Heart right ventricle (tissue), 16 donors: ENCODE data around the gene SNRPA. TPM values are rescaled to one million over a fixed set of nuclear protein-coding genes. Genes with fewer than 3 reads are reported as not detected.

Experiments
- ATAC-seq, 8 donors: fragments of 200-7000 bp; cut with Tn5 transposase; one replicate each; pipeline ENCODE4 v1.9.1; 2020; ENCODE audit warnings: mild to moderate bottlenecking in 8 of 8, moderate library complexity in 8 of 8, moderate number of reproducible peaks in 1 of 8
- DNase-seq, 2 donors: peaks; one replicate each; pipeline ENCODE4 v3.0.0-alpha.2; 2020
- H3K27ac ChIP-seq, 10 donors: fragments of 200-600 bp; sonication (generic) in 2 of 10; one replicate each; pipeline versions ENCODE4 v1.5.0 to v1.8.0; 2020 to 2022; ENCODE audit warnings: mild to moderate bottlenecking in 3 of 10
- H3K27me3 ChIP-seq, 7 donors: fragments of 200-600 bp; one replicate each; pipeline ENCODE4 v1.8.0; 2021 to 2022; ENCODE audit warnings: mild to moderate bottlenecking in 2 of 7
- H3K36me3 ChIP-seq, 9 donors: fragments of 200-600 bp; sonication (generic) in 1 of 9; one replicate each; pipeline versions ENCODE4 v1.5.0 to v1.8.0; 2020 to 2022; ENCODE audit warnings: mild to moderate bottlenecking in 2 of 9
- H3K4me1 ChIP-seq, 9 donors: fragments of 200-600 bp; sonication (generic) in 1 of 9; one replicate each; pipeline versions ENCODE4 v1.5.0 to v1.8.0; 2020 to 2022; ENCODE audit warnings: mild to moderate bottlenecking in 4 of 9
- H3K4me3 ChIP-seq, 10 donors: fragments of 200-600 bp; sonication (generic) in 2 of 10; one replicate each; pipeline versions ENCODE4 v1.5.0 to v1.8.0; 2020 to 2022; ENCODE audit warnings: mild to moderate bottlenecking in 7 of 10, moderate library complexity in 2 of 10
- H3K9me3 ChIP-seq, 11 donors: fragments of 200-600 bp in 10 of 11; sonication (generic) in 2 of 11; one replicate each; pipeline versions ENCODE4 v1.5.0 to v1.8.0; 2013 to 2022; ENCODE audit warnings: mild to moderate bottlenecking in 2 of 11, control low read depth in 1 of 11, moderate library complexity in 1 of 11
- WGBS, 2 donors: extraction: QIAGEN DNeasy Blood & Tissue Kit; methylation state at CpG; one replicate each; pipeline ENCODE4 v1.1.7; 2013; ENCODE audit warnings: inconsistent platforms in 1 of 2; 5-methylcytosine and 5-hydroxymethylcytosine counted together
- intact Hi-C, 10 donors: fragments of 100-400 bp; cut with DNase I; formaldehyde crosslinking; loops; one replicate each; pipeline versions ENCODE4 v1.11.1 to v1.14.2; 2022
- polyA plus RNA-seq, 2 donors: library from polyadenylated mRNA; stranded (reverse); fragments of 200-250 nt; gene quantifications; one replicate each; pipeline ENCODE4 v1.2.3, GENCODE V29; 2013
- total RNA-seq, 10 donors: library from RNA; stranded (reverse); fragmentation: NEBNext Ultra II Directional in 3 of 10; extraction: Animal tissue kit (Norgen Biotek cat#: 25700) in 3 of 10; gene quantifications; one replicate each; pipeline versions ENCODE4 v1.2.1 to v1.2.4, GENCODE V29; 2021 to 2023
- TF ChIP-seq, protein P1 (sequence below), 9 donors: fragments of 200-600 bp; sonication (generic) in 2 of 9; IDR thresholded peaks; one replicate each; pipeline versions ENCODE4 v1.5.0 to v1.8.0; 2021 to 2022; ENCODE audit warnings: antibody characterized with exemption in 9 of 9, mild to moderate bottlenecking in 5 of 9, moderate library complexity in 1 of 9
- donor health status: Arrhythmogenic right ventricular cardiomyopathy.
- donor health status: ischemic (EF 13 %, LVEDD 7.1; RV severe dilation, severe dysfunction).
- donor health status: healthy with polysubstance abuse.
- donor health status: DM: no; HTN: yes; CAD: no.
- donor health status: DM: no; HTN: no; CAD: no.
- donor health status: ischemic (EF 25% LVEDD 6.9; RV normal size, moderate dysfunction).
- donor health status: ischemic (EF 25% LVEDD 5.7; RV mildly dilated, moderate dysfunction).
- donor health status: healthy.
- donor health status: DM: yes; HTN: yes; CAD: no.
- donor health status: Ischemic cardiomyopathy.
- donor health status: ischemic (EF 35%, LVEDD 5.7; RV mildly dilated, moderate dysfunction).
- donor health status: nonischemic (EF 11% LVEDD 7.7; RV severe dilation, severe dysfunction).
- donor health status: DM: yes; HTN: yes; CAD: no.
- donor health status: PGD.
- donor health status: ischemic (EF 29% LVEDD 5.4; RV normal size, mild dysfunction).
- donor health status: nonischemic (EF 23%, LVEDD 6.1; RV moderate dilation, normal function).

SNRPA gene
- total and polyA plus RNA-seq, 12 donors = 24.0 to 40.6 (median 35.0) TPM

DNA sequence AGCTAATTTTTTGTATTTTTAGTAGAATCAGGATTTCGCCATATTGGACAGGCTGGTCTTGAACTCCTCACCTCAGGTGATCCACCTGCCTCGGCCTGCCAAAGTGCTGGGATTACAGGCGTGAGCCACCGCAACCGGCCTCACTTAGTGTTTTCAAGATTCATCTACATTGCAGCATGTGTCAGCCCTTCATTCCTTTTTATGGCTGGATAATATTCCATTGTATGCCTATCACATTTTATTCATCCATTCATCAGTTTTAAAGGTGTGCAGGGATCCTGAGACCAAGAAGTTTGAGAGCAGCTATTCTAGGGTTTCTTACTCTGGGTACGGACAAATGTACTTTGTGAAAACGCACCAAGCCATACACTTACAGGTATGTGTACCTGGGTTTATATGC is 43.4 kb upstream of the SNRPA start:
- intact Hi-C loops = no loop called here
- H3K4me1 ChIP-seq = peaks cover 0 to 36% (median 22%) of the 10 kb centered on the region in 9 donors
- H3K27ac ChIP-seq = peak overlapping the region in 3 of 10 donors; percentile 64 to 86 (median 80)
- no peaks in the 10 kb centered on the region for H3K27me3 ChIP-seq
- no peak overlapping the region for H3K4me3 ChIP-seq
- ATAC-seq = no peak
- 98% methylated on average over 7 of the region's 7 CpGs for WGBS, 2 donors
- no peak for DNase-seq
- H3K36me3 ChIP-seq = peaks cover 0 to 97% (median 50%) of the 10 kb centered on the region in 9 donors
- TF ChIP-seq, protein P1, sequence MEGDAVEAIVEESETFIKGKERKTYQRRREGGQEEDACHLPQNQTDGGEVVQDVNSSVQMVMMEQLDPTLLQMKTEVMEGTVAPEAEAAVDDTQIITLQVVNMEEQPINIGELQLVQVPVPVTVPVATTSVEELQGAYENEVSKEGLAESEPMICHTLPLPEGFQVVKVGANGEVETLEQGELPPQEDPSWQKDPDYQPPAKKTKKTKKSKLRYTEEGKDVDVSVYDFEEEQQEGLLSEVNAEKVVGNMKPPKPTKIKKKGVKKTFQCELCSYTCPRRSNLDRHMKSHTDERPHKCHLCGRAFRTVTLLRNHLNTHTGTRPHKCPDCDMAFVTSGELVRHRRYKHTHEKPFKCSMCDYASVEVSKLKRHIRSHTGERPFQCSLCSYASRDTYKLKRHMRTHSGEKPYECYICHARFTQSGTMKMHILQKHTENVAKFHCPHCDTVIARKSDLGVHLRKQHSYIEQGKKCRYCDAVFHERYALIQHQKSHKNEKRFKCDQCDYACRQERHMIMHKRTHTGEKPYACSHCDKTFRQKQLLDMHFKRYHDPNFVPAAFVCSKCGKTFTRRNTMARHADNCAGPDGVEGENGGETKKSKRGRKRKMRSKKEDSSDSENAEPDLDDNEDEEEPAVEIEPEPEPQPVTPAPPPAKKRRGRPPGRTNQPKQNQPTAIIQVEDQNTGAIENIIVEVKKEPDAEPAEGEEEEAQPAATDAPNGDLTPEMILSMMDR (IDR thresholded peaks at IDR 0.05) = no peak
- no peaks in the 10 kb centered on the region for H3K9me3 ChIP-seq

DNA sequence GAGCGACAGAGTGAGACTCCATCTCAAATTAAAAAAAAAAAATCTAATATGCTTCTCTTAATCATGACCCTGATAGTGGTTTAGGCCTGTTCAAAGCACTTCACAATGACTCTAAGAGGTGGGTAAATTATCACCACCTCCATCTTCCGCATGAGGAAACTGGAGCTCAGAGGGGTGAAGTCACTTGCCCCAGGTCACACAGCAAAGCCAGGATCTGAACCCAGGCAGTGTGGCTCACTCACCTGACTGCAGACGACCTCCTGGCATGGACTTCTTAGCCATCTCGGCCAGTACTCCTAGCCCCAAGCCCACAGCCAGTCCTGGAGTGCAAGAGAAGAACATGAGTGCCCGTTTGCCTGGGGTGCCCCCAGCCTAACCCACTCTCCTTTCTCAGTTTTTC is 41.2 kb upstream of the SNRPA start:
- TF ChIP-seq, protein P1 (IDR thresholded peaks at IDR 0.05) = no peak
- ATAC-seq = no peak
- no peak for DNase-seq
- H3K27ac ChIP-seq = no peak overlapping the region
- H3K4me3 ChIP-seq = no peak overlapping the region
- intact Hi-C loops = loop anchor here in 2 of 10 donors (5.0 to 10.0 kb wide), 2 partner anchors 48 to 85 kb away; partner anchors contain the start of gene EGLN2 (in 1 of the 2)
- peaks cover 0 to 42% (median 29%) of the 10 kb centered on the region in 9 donors for H3K4me1 ChIP-seq
- H3K9me3 ChIP-seq = no peaks in the 10 kb centered on the region
- H3K27me3 ChIP-seq = no peaks in the 10 kb centered on the region
- WGBS, 2 donors = 92 to 95% methylated on average over 5 of the region's 5 CpGs
- H3K36me3 ChIP-seq = peaks cover 0 to 81% (median 35%) of the 10 kb centered on the region in 9 donors

DNA sequence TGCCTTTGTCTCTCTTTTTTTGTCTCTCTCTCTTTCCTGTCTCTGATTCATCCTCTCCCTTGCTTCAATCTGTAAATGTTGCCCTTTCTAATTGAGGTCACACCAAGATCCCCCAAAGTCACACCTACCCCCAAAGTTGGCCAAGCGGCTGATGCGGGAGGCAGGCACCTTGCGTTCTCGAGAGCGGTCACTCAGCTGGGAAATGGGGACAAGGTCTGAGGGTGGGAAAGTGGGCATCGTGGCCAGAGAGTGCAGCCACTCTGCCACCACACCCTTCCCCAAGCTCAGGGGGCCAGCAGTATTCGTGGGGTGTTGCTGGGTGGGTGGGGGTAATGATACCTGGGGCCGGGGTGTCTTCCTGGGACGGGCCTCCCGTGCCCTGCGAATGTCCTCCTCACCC is 37.1 kb upstream of the SNRPA start:
- Histone ChIP-seq H3K27ac (peak overlapping the region in 9 of 10 donors; percentile 87 to 98 (median 97)), H3K4me1 (peaks cover 0 to 55% (median 36%) of the 10 kb centered on the region in 9 donors), H3K36me3 (peaks cover 0 to 46% (median 17%) of the 10 kb centered on the region in 9 donors), H3K27me3 (no peaks in the 10 kb centered on the region), H3K9me3 (no peaks in the 10 kb centered on the region), H3K4me3 (peak overlapping the region in 7 of 10 donors; percentile 64 to 89 (median 80))
- ATAC-seq = no peak
- DNase-seq = no peak
- TF ChIP-seq, protein P1 (IDR thresholded peaks at IDR 0.05) = no peak
- intact Hi-C loops = loop anchor here in 2 of 10 donors (5.0 to 10.0 kb wide), 2 partner anchors 52 to 81 kb away; partner anchors contain the start of gene EGLN2 (in 1 of the 2)
- WGBS, 2 donors = 86 to 88% methylated on average over 11 of the region's 11 CpGs

DNA sequence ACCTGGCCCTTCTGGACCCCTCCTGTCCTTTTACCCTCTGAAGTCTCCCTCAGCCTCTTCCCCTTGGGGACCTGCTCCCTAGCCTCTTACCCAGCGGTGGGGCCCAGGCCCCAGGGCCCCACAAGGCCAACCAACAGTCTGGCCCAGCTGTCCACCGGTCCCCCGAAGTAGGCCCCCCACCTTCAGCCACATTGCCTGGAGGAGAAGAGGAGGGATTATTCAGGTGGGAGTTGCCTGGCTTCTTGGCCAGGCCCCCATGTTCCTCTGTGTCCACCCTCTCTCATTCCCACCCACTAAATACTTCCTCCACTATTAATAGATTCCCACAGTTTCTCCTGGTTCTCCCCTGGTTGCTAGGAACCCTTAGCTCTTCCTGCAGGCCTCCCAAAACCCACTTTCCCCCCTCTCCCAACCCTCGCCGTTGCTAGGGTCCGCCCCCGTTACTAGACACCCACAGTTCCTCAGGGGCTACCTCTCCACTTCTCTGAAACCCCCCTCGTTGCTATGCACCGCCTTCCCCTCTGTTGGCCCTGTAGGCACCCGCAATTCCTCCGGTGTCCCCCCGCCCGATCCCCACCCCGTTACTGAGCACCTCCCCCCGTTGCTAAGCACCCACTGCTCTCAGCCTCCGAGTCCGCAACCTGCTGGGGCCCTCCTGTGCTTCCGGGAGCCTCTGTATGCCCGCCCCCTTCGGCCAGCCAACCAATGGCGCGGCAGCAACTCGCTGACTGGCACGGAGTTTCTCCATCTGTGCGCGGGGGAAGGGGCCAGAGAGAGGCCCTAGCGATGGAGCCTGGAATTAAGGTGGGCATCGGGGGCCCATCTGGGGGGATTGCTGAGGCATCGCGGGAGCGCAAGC is 36.3 kb upstream of the SNRPA start:
- peaks cover 0 to 39% (median 11%) of the 10 kb centered on the region in 9 donors for H3K36me3 ChIP-seq
- H3K9me3 ChIP-seq = no peaks in the 10 kb centered on the region
- ATAC-seq (peak; percentile 71 to 88 (median 82)), DNase-seq (peak; percentile 94 to 95)
- H3K4me3 ChIP-seq = peak overlapping the region; percentile 30 to 89 (median 78)
- H3K27ac ChIP-seq = peak overlapping the region; percentile 80 to 98 (median 96)
- H3K4me1 ChIP-seq = peaks cover 4 to 62% (median 43%) of the 10 kb centered on the region in 9 donors
- intact Hi-C loops = loop anchor here in 5 of 10 donors (5.0 to 10.0 kb wide), 5 partner anchors 38 to 93 kb away; partner anchors contain the start of genes EGLN2 (in 2 of the 5), ACTMAP (in 1 of the 5) and SNRPA (in 1 of the 5)
- WGBS, 2 donors = 3 to 4% methylated on average over 31 of the region's 31 CpGs
- TF ChIP-seq, protein P1 (IDR thresholded peaks at IDR 0.05) = no peak
- H3K27me3 ChIP-seq = no peaks in the 10 kb centered on the region
